Mammary epithelial cell (primary cell): ENCODE results near the gene FCHSD2.

ENCODE experiments used
- CTCF ChIP-seq, 2 donors: IDR thresholded peaks in 1 of 2; conservative IDR thresholded peaks in 1 of 2; 2 replicates each; pipeline ENCODE4 v1.5.1; 2011 to 2012; ENCODE audit warnings: inconsistent platforms in 2 of 2, low read length in 2 of 2, mild to moderate bottlenecking in 2 of 2, control low read depth in 1 of 2, low read depth in 1 of 2; ENCODE audit not compliant: insufficient read depth in 1 of 2; ENCODE audit errors: extremely low read depth in 1 of 2
- EZH2 ChIP-seq: IDR thresholded peaks from 2 replicates; pipeline ENCODE4 v1.6.1; 2012; ENCODE audit warnings: low read length, inconsistent platforms, borderline replicate concordance

DNA sequence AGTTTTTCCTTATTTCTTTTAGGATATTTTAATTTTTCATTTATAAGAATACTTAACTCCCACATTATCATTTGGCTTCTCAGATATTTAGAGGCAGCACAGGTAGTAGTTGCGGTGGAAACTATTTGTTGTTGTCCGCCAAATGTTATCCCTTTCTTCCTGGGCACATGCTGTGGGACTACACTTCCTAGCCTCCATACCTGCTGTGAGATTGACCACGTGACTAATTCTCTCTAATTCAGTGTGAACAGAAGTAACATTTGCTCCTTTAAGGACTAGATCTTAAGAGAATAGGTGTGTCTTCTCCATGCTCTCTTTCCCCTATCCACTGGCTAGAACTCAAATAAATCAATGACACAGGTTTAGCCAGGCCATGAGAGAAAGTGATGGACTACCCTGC lies 191.4 kb downstream of the FCHSD2 start:
- TF ChIP-seq CTCF (conservative IDR thresholded peaks at IDR 0.05 in 1 of 2, IDR thresholded peaks at IDR 0.05 in 1 of 2; ENCODE audit: extremely low read depth in 1 of 2, insufficient read depth in 1 of 2, low read depth in 1 of 2, low read length in 2 of 2) (no peak), EZH2 (no peak)
